GM12878 (cell line): Measurements from ENCODE around the gene VWA8.

Source experiments
- CHD2 ChIP-seq: IDR thresholded peaks from 2 replicates; pipeline ENCODE4 v1.6.1; 2011; ENCODE audit warnings: low read depth, low read length, improper control_type of control experiment, borderline replicate concordance
- CTCF ChIP-seq, 3 experiments: IDR thresholded peaks in 2 of 3; conservative IDR thresholded peaks in 1 of 3; 2 replicates each; pipeline ENCODE4 v1.5.1; 2011; ENCODE audit warnings: low read depth in 3 of 3, low read length in 3 of 3, mild to moderate bottlenecking in 3 of 3, control low read depth in 2 of 3, moderate library complexity in 2 of 3, inconsistent platforms in 1 of 3, mixed read lengths in 1 of 3; ENCODE audit not compliant: control insufficient read depth in 2 of 3, insufficient read depth in 1 of 3; ENCODE audit errors: extremely low read depth in 1 of 3
- EGR1 ChIP-seq, 2 experiments: IDR thresholded peaks; 1 replicate in 1 of 2; 2 replicates in 1 of 2; pipeline ENCODE4 v1.6.1; 2011 to 2012; ENCODE audit warnings: low read depth in 2 of 2, low read length in 2 of 2, borderline replicate concordance in 1 of 2, mild to moderate bottlenecking in 1 of 2, moderate library complexity in 1 of 2
- GABPA ChIP-seq: IDR thresholded peaks from 2 replicates; pipeline ENCODE4 v1.6.1; 2014; ENCODE audit warnings: antibody characterized with exemption, low read depth, mild to moderate bottlenecking, inconsistent platforms
- IKZF1 ChIP-seq: fragments of 450-650 bp; conservative IDR thresholded peaks from 2 replicates; pipeline ENCODE4 v1.6.1; 2017; ENCODE audit warnings: antibody characterized with exemption, mild to moderate bottlenecking
- REST ChIP-seq: IDR thresholded peaks from 2 replicates; pipeline ENCODE4 v1.6.1; 2012; ENCODE audit warnings: mild to moderate bottlenecking, low read depth, low read length
- SUPT20H ChIP-seq: IDR thresholded peaks from 2 replicates; pipeline ENCODE4 v1.6.1; 2011; ENCODE audit warnings: low read depth, mild to moderate bottlenecking, low read length, moderate library complexity, borderline replicate concordance; ENCODE audit not compliant: control insufficient read depth
- SUZ12 ChIP-seq: fragments of 200-600 bp; sonication (generic); IDR thresholded peaks from one replicate; pipeline ENCODE4 v1.6.1; 2018; ENCODE audit warnings: antibody characterized with exemption, mild to moderate bottlenecking; ENCODE audit not compliant: unreplicated experiment

- no peak for TF ChIP-seq CHD2
- TF ChIP-seq SUZ12: no peak
- no peak for TF ChIP-seq CTCF (IDR thresholded peaks at IDR 0.05 in 2 of 3, conservative IDR thresholded peaks at IDR 0.05 in 1 of 3; ENCODE audit: control insufficient read depth in 2 of 3, extremely low read depth in 1 of 3, insufficient read depth in 1 of 3, low read depth in 3 of 3, low read length in 3 of 3)
- TF ChIP-seq SUPT20H: no peak
- no peak for TF ChIP-seq GABPA
- TF ChIP-seq EGR1 (IDR thresholded peaks at IDR 0.05; ENCODE audit: borderline replicate concordance in 1 of 2, low read depth in 2 of 2, low read length in 2 of 2): no peak
- no peak for TF ChIP-seq REST
- no peak for TF ChIP-seq IKZF1
Measured at GRCh38 chr13:41782086-41782485, 178.8 kb downstream of the VWA8 start.
